Lower leg skin (tissue), 4 donors: ENCODE results near the gene USP17L17. TPM values are rescaled to one million over a fixed set of nuclear protein-coding genes. Genes with fewer than 3 reads are reported as not detected.
"Not testable (repeated sequence)": the region's sequence is repeated elsewhere in the genome, so short reads cannot be mapped to it uniquely, and the experiment has no call there.

Experiments
- DNase-seq, 2 donors: peaks; one replicate each; pipeline ENCODE4 v3.0.0-alpha.2; 2019; ENCODE audit warnings: low spot score in 2 of 2
- H3K4me3 ChIP-seq: fragments of 200-600 bp; sonication (generic); 2 replicates; pipeline ENCODE4 v1.5.1; 2017; ENCODE audit warnings: mild to moderate bottlenecking, low read depth; ENCODE audit not compliant: poor library complexity, severe bottlenecking
- WGBS, 2 donors: methylation state at CpG; one replicate each; pipeline ENCODE4 v1.1.5; 2018; 5-methylcytosine and 5-hydroxymethylcytosine counted together
- intact Hi-C: fragments of 100-400 bp; cut with DNase I; formaldehyde crosslinking; loops from one replicate; pipeline ENCODE4 v1.15.0; 2023; ENCODE audit warnings: low total_unique reads
- total RNA-seq, 4 donors: library from RNA; depleted of rRNA; stranded (reverse); fragments of >200 nt; gene quantifications; one replicate each; pipeline ENCODE4 v1.1.0, GENCODE V29; 2016

USP17L17 gene
- total RNA-seq, result not detected

- intact Hi-C loops, H3K4me3 ChIP-seq, DNase-seq: not testable (repeated sequence)
- 91 to 93% methylated on average over 10 to 14 of the region's 14 CpGs for WGBS, 2 donors
Observed at GRCh38 chr4:9243579-9243978, at the start of gene USP17L17. TSS of gene USP17L17 (plus strand) at chr4:9243879. CDS start at chr4:9243879, 0 bp downstream.

GRCh38 chr4:9210357-9210756, 33.3 kb upstream of the USP17L17 start, which contains the start of gene USP17L10:
TSS of gene USP17L10 (plus strand) at chr4:9210657. CDS start at chr4:9210657, 0 bp downstream.
- DNase-seq, H3K4me3 ChIP-seq, intact Hi-C loops: not testable (repeated sequence)
- 87% methylated on average over 3 of the region's 13 CpGs; no CpG with 5 or more reads in 1 of the 2 donors for WGBS, 2 donors

GRCh38 chr4:9214701-9215100, 29.0 kb upstream of the USP17L17 start:
- DNase-seq, result peak in 1 of 2 donors; percentile 49
- intact Hi-C loops, H3K4me3 ChIP-seq: not testable (repeated sequence)
- 79 to 81% methylated on average over 10 to 11 of the region's 14 CpGs for WGBS, 2 donors

- intact Hi-C loops, H3K4me3 ChIP-seq, DNase-seq: not testable (repeated sequence)
- no CpG with 5 or more reads among the region's 14 CpGs for WGBS, 2 donors
Observed at GRCh38 chr4:9215105-9215504, 28.6 kb upstream of the USP17L17 start, which contains the start of gene USP17L11. TSS of gene USP17L11 (plus strand) at chr4:9215405. CDS start at chr4:9215405, 0 bp downstream.

GRCh38 chr4:9219852-9220251, 23.8 kb upstream of the USP17L17 start, which contains the start of gene USP17L12:
TSS of gene USP17L12 (plus strand) at chr4:9220152. CDS start at chr4:9220152, 0 bp downstream.
- DNase-seq, intact Hi-C loops, H3K4me3 ChIP-seq: not testable (repeated sequence)
- WGBS, 2 donors, result no CpG with 5 or more reads among the region's 13 CpGs

- intact Hi-C loops, H3K4me3 ChIP-seq: not testable (repeated sequence)
- WGBS, 2 donors, result no CpG with 5 or more reads among the region's 14 CpGs
Observed at GRCh38 chr4:9224596-9224995, 19.1 kb upstream of the USP17L17 start, which contains the start of gene USP17L13. TSS of gene USP17L13 (plus strand) at chr4:9224896. CDS start at chr4:9224896, 0 bp downstream.

GRCh38 chr4:9230249-9230648, 13.4 kb upstream of the USP17L17 start:
- DNase-seq, result peak in 1 of 2 donors; percentile 84

More at GRCh38 chr4:9224596-9224995, 19.1 kb upstream of the USP17L17 start, which contains the start of gene USP17L13:
- DNase-seq, result not testable (repeated sequence)

GRCh38 chr4:9234085-9234484, 9.6 kb upstream of the USP17L17 start, which contains the start of gene USP17L15:
TSS of gene USP17L15 (plus strand) at chr4:9234385. CDS start at chr4:9234385, 0 bp downstream.
- WGBS, 2 donors, result no CpG with 5 or more reads among the region's 15 CpGs
- intact Hi-C loops, H3K4me3 ChIP-seq, DNase-seq: not testable (repeated sequence)

More at GRCh38 chr4:9230249-9230648, 13.4 kb upstream of the USP17L17 start:
- WGBS, 2 donors, result 84 to 89% methylated on average over 5 of the region's 8 CpGs
- intact Hi-C loops, H3K4me3 ChIP-seq: not testable (repeated sequence)

- intact Hi-C loops, H3K4me3 ChIP-seq: not testable (repeated sequence)
- peak in 1 of 2 donors; percentile 63 for DNase-seq
- no CpG with 5 or more reads among the region's 12 CpGs for WGBS, 2 donors
Observed at GRCh38 chr4:9238461-9238860, 5.2 kb upstream of the USP17L17 start.

GRCh38 chr4:9247953-9248680, 4.4 kb downstream of the USP17L17 start, which contains the start of gene USP17L18:
TSS of gene USP17L18 (plus strand) at chr4:9248630. CDS start at chr4:9248630, 0 bp downstream.
- WGBS, 2 donors, result 91 to 93% methylated on average over 11 to 14 of the region's 26 CpGs
- H3K4me3 ChIP-seq, intact Hi-C loops: not testable (repeated sequence)
- peak; percentile 7 to 82 for DNase-seq

GRCh38 chr4:9253078-9253477, 9.4 kb downstream of the USP17L17 start, which contains the start of gene USP17L19:
TSS of gene USP17L19 (plus strand) at chr4:9253378. CDS start at chr4:9253378, 0 bp downstream.
- DNase-seq, H3K4me3 ChIP-seq, intact Hi-C loops: not testable (repeated sequence)
- no CpG with 5 or more reads among the region's 13 CpGs for WGBS, 2 donors

- intact Hi-C loops, DNase-seq, H3K4me3 ChIP-seq: not testable (repeated sequence)
- no CpG with 5 or more reads among the region's 15 CpGs for whole genome bisulfite sequencing, 2 donors
Observed at GRCh38 chr4:9257824-9258223, 14.1 kb downstream of the USP17L17 start, which contains the start of gene USP17L20. TSS of gene USP17L20 (plus strand) at chr4:9258124. CDS start at chr4:9258124, 0 bp downstream.

GRCh38 chr4:9262572-9262971, 18.9 kb downstream of the USP17L17 start, which contains the start of gene USP17L21:
TSS of gene USP17L21 (plus strand) at chr4:9262872. CDS start at chr4:9262872, 0 bp downstream.
- intact Hi-C loops, DNase-seq, H3K4me3 ChIP-seq: not testable (repeated sequence)
- WGBS, 2 donors, result no CpG with 5 or more reads among the region's 13 CpGs

- intact Hi-C loops, DNase-seq, H3K4me3 ChIP-seq: not testable (repeated sequence)
- WGBS, 2 donors, result no CpG with 5 or more reads among the region's 15 CpGs
Observed at GRCh38 chr4:9267319-9267718, 23.6 kb downstream of the USP17L17 start, which contains the start of gene USP17L22. TSS of gene USP17L22 (plus strand) at chr4:9267619. CDS start at chr4:9267619, 0 bp downstream.
